Measurements from ENCODE around the gene IFNLR1. TPM values are rescaled to one million over a fixed set of nuclear protein-coding genes. Genes with fewer than 3 reads are reported as not detected.

IFNLR1 gene
- total RNA-seq, 2 experiments from 2014 or later, result 1.2 to 1.3 TPM

DNA sequence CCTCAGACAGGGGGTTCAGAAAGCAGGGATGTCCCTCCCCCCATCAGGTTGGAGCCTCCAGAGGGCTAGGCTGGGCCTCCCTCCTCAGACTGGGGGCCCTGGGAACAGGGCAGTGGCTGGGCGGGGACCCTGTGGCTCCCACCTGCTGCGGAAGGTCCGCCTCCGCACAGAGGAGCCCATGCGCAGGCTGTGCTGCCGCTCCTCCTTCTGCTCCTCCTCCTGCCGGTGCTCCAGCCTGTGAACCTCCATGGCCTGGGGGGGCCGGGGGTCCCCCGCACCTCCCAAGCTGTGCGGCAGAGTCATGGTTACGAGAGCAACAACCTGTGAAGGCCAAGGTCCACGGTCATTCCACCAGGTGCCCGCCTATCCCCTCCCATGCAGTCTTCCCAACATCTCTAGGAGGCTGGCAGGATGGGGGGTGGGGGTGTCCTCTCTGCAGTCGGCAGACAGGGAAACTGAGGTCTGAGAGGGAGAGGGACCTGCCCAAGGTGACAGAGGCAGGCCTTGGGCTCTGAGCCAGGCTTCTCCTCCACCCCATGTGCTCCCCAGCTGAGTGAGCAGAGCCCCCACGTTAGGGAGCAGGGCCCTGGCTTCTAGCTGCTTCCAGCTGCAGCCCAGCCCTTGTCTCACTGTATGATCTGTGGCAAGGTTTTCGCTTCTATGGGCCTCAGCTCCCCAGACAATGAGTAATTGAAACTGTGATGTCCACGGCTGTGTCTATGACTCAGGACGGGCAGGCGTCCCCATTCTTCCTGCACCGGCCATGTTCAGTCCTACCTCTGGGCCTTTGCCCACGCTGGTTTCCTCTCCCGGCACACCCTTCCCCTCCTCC is 78.5 kb downstream of the IFNLR1 start:
- POLR2A ChIA-PET, result no interaction called here
- H3K27me3 Mint-ChIP-seq, result peaks cover 13% of the 10 kb centered on the region
- ATAC-seq (ENCODE audit: poor library complexity) (no peak), DNase-seq (no peak)
- Histone ChIP-seq H3K36me3 (ENCODE audit: insufficient read depth, low read length) (no peaks in the 10 kb centered on the region), H3K27ac (ENCODE audit: low read depth in 1 of 2, low read length in 2 of 2) (no peak overlapping the region), H3K9me3 (ENCODE audit: control insufficient read depth in 1 of 2, insufficient read depth in 1 of 2, low read length in 2 of 2) (no peaks in the 10 kb centered on the region), H3K27me3 (ENCODE audit: control insufficient read depth in 1 of 2, insufficient read depth in 2 of 2, low read length in 2 of 2) (no peaks in the 10 kb centered on the region), H3K4me1 (ENCODE audit: insufficient read depth, low read length) (peaks cover 9% of the 10 kb centered on the region), H3K4me3 (ENCODE audit: low read length) (no peak overlapping the region)
- intact Hi-C loops (cut with DNase I, micrococcal nuclease), result no loop called here
- CTCF ChIA-PET, result no interaction called here
- peaks cover 5% of the 10 kb centered on the region for H3K4me1 Mint-ChIP-seq (ENCODE audit: low read depth)
- H3K9me3 Mint-ChIP-seq, result no peaks in the 10 kb centered on the region
- TF ChIP-seq, protein P1, sequence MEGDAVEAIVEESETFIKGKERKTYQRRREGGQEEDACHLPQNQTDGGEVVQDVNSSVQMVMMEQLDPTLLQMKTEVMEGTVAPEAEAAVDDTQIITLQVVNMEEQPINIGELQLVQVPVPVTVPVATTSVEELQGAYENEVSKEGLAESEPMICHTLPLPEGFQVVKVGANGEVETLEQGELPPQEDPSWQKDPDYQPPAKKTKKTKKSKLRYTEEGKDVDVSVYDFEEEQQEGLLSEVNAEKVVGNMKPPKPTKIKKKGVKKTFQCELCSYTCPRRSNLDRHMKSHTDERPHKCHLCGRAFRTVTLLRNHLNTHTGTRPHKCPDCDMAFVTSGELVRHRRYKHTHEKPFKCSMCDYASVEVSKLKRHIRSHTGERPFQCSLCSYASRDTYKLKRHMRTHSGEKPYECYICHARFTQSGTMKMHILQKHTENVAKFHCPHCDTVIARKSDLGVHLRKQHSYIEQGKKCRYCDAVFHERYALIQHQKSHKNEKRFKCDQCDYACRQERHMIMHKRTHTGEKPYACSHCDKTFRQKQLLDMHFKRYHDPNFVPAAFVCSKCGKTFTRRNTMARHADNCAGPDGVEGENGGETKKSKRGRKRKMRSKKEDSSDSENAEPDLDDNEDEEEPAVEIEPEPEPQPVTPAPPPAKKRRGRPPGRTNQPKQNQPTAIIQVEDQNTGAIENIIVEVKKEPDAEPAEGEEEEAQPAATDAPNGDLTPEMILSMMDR (IDR thresholded peaks at IDR 0.05), result no peak
- H3K27ac Mint-ChIP-seq, result no peak overlapping the region
- H3K36me3 Mint-ChIP-seq (ENCODE audit: low read depth), result no peaks in the 10 kb centered on the region
- no peak overlapping the region for H3K4me3 Mint-ChIP-seq

DNA sequence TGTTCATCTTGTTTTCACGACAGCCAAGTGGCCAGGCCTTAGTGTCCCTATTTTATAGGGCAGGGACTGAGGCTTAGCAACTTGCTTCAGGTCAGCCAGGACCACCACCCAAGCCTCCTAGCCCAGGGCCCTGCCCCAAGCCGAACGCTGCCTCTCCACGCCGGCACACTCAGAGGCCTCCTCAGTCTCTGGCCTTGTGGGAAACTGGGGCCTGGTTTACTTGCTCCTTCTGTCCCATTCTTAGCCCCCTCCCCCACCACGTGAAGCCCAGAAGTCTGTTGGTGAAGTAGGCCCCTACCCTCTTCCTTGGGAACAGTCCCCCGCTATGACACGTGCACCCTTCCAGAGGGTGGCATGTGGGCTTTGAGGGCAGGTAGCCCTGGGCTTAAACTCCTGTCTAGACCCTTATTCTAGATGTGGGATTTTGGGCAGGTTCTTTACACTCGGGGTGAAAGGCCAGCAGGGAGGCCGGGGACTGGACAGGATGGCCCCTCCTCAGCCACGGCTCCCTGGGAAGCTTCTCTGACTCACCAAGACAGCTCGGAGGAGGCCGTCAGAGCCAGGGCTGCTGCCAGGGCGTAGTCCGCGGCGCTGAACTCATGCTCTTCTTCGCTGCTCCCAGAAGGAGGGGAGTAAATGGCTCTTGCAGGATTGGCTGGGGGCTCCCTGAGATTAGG is 79.5 kb downstream of the IFNLR1 start:
- H3K27ac ChIP-seq (ENCODE audit: low read depth in 1 of 2, low read length in 2 of 2), result no peak overlapping the region
- Mint-ChIP-seq H3K4me1 (ENCODE audit: low read depth) (peaks cover 3% of the 10 kb centered on the region), H3K9me3 (no peaks in the 10 kb centered on the region), H3K4me3 (no peak overlapping the region), H3K36me3 (ENCODE audit: low read depth) (no peaks in the 10 kb centered on the region), H3K27ac (no peak overlapping the region), H3K27me3 (peaks cover 4% of the 10 kb centered on the region)
- ChIA-PET POLR2A (no interaction called here), CTCF (no interaction called here)
- TF ChIP-seq, protein P1 (IDR thresholded peaks at IDR 0.05), result no peak
- H3K4me3 ChIP-seq (ENCODE audit: low read length), result no peak overlapping the region
- ATAC-seq (ENCODE audit: poor library complexity) (no peak), DNase-seq (no peak)
- no peaks in the 10 kb centered on the region for H3K9me3 ChIP-seq (ENCODE audit: control insufficient read depth in 1 of 2, insufficient read depth in 1 of 2, low read length in 2 of 2)
- peaks cover 6% of the 10 kb centered on the region for H3K4me1 ChIP-seq (ENCODE audit: insufficient read depth, low read length)
- no peaks in the 10 kb centered on the region for H3K27me3 ChIP-seq (ENCODE audit: control insufficient read depth in 1 of 2, insufficient read depth in 2 of 2, low read length in 2 of 2)
- H3K36me3 ChIP-seq (ENCODE audit: insufficient read depth, low read length), result no peaks in the 10 kb centered on the region
- intact Hi-C loops (cut with DNase I, micrococcal nuclease), result no loop called here

DNA sequence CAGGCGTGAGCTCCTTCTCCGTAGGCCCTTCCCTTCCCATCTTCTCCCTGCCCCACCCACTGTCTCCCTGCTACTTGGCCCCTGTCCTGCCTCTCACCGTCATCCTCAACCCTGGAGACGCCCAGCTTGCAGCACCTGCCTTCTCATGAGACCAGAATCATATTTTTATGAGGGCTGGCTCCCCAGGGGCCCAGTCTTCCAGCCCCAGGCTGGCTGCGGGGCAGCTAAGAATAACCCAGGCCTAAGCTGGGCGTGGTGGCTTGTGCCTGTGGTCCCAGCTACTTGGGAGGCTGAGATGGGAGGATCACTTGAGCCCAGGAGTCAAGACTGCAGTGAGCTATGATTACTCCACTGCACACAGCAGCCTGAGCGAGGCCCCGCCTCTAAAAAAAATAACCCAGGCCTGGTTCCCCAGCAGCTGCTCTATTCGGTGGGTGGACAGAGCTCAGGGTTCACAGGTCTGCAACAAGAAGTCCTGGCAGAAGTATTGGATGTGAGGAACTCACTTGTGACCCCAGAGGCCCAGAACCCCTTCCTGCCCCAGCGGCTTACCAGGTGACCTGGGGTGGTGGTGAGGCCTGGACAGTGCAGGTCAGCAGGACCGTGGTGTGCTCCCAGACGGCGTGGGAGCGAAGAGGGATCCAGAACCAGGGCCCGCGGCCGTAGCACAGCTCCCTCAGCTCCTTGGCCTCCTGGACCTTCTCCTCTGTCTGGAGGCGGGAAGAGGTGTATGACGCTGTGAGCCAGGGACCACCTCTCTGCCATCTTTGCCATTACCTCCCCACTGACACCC is 81.5 kb downstream of the IFNLR1 start:
- Histone ChIP-seq H3K27me3 (ENCODE audit: control insufficient read depth in 1 of 2, insufficient read depth in 2 of 2, low read length in 2 of 2) (no peaks in the 10 kb centered on the region), H3K4me1 (ENCODE audit: insufficient read depth, low read length) (no peaks in the 10 kb centered on the region), H3K4me3 (ENCODE audit: low read length) (no peak overlapping the region), H3K27ac (ENCODE audit: low read depth in 1 of 2, low read length in 2 of 2) (no peak overlapping the region), H3K36me3 (ENCODE audit: insufficient read depth, low read length) (no peaks in the 10 kb centered on the region), H3K9me3 (ENCODE audit: control insufficient read depth in 1 of 2, insufficient read depth in 1 of 2, low read length in 2 of 2) (no peaks in the 10 kb centered on the region)
- Mint-ChIP-seq H3K4me3 (no peak overlapping the region), H3K27ac (no peak overlapping the region), H3K9me3 (no peaks in the 10 kb centered on the region), H3K36me3 (ENCODE audit: low read depth) (no peaks in the 10 kb centered on the region), H3K4me1 (ENCODE audit: low read depth) (no peaks in the 10 kb centered on the region), H3K27me3 (no peaks in the 10 kb centered on the region)
- DNase-seq (no peak), ATAC-seq (ENCODE audit: poor library complexity) (no peak)
- intact Hi-C loops (cut with DNase I, micrococcal nuclease), result no loop called here
- TF ChIP-seq, protein P1 (IDR thresholded peaks at IDR 0.05), result no peak
- POLR2A ChIA-PET, result no interaction called here
- CTCF ChIA-PET, result no interaction called here
